Suppressor macrophage treated with lipopolysaccharide for 1 hour (primary cell): ENCODE data around the gene ELL2.
"Not testable (repeated sequence)": the region's sequence is repeated elsewhere in the genome, so short reads cannot be mapped to it uniquely, and the experiment has no call there.

Experiments used
- DNase-seq, 3 donors: peaks; one replicate each; pipeline ENCODE4 v3.0.0-alpha.2; 2020 to 2022

ELL2 gene

GRCh38 chr5:95906398-95906797, 55.3 kb downstream of the ELL2 start:
- DNase-seq, result not testable (repeated sequence)

GRCh38 chr5:95904827-95905226, 56.8 kb downstream of the ELL2 start:
- no peak for DNase-seq

GRCh38 chr5:95903838-95904237, 57.8 kb downstream of the ELL2 start:
- no peak for DNase-seq

DNA sequence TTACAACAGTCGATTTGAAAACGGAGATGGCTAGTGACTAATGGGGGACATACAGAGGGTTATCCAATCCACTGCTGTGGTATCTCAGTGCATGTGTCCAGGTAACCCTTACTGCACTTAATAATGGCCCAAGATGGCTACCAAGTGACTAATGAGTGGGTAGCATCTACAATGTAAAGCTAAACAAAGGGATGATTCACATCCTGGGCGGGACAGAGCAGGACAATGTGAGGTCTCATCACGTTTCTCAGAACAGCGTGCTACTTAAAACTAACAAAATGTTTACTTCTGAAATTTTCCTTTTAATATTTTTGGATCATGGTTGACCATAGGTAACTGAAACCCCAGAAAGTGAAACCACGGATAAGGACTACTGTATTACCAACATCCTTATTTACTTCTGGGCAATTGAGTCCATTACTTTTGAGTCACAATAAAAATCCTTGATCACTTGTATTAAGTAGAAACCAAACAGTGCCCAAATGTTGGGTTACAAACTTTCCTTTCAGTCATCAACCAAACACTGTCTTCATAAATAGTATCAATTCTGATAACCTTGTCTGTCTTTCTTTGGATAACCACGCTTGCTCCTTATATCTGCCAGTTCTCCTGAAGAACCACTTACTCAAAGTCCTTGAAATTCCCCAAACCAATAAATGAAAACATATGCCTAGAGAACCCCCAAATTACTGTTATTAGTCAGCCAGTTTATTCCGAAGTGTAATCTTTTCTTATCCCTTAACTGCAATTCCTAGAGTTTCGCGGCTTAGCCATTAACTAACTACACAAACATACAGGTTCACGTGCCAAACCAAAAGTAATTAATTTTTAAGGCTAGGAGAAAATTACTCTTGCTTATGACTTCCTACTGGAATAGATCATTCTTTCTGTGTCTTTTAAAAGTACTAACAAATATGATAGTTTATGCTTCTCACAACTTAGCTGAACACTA, 59.7 kb downstream of the ELL2 start:
- DNase-seq, result peak; percentile 59 to 78 (median 74)

DNA sequence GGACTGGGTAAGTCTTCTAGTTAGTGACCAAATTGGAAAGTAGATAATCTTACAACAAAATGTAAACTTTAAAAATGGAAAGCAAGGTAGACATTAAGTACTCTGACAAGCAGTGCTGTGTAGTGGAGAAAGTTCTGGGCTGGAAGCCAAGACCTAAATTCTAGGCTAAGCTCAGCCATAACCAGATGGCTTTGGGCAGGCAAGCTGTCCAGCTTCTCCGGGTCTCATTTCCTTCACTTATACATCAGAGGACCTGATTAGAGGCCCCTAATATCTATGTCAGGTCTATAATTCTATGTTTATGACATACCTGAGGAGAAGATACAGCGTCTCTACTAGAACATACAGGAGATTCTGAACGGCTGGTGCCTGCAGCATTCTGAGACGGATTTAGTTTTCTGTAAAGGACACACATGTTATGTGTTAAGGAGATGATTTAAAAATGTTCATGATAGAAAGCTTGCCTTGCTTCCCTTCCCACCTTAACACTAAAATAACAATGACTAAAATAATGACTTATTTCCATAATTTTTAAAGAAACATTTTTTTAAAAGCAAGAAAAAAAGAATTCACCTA, 61.2 kb downstream of the ELL2 start:
- DNase-seq, result no peak

- no peak for DNase-seq
Measured at GRCh38 chr5:95899829-95900228, 61.8 kb downstream of the ELL2 start.

GRCh38 chr5:95899006-95899405, 62.6 kb downstream of the ELL2 start:
- DNase-seq, result no peak

GRCh38 chr5:95895771-95896170, 65.9 kb downstream of the ELL2 start:
- DNase-seq, result no peak

DNA sequence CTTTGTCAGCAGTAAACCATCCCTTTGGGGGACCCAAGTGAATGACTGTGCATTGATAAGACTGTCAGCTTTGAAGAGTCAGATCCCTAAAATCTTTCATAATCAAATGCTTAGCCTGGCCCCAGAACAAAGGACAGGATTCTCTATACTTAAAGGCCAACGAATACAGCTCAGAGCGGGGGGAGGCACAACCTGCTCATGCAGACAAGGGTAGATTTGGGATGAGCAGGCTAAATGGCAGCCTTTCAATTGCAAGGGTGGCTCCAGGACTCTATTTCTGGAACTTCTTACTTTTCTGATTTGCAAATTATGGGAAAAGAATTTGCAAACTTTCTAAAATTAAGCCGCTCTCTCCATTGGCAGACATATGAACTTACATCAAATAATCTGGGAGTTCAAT, 66.4 kb downstream of the ELL2 start:
- no peak for DNase-seq

DNA sequence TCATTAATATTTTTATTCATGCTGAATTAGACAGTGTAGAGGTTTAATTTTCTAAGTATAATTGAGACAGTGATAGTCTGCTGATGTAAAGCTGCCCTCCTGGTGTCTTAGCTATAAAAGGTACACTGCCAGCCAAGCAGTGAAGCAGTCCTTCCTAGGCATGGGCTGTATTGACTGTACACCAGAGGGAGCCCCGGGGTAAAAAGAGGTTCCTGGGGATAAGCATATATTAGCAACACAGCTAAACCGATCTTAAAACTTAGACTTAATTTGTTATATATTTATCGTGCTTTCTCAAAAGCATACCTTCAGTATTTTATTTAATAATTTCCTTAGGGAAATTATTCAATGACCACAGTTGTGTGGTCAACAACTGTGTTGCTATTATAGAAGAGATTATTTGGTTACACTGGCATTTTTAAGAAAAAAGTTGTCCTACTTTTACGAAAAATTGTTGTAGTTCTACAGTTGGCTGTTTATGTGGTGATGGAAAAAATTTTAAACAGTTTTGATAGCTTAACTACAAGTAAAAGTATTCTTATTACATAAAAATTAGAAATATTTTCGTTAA, 68.8 kb downstream of the ELL2 start:
- peak; percentile 52 to 58 (median 53) for DNase-seq

DNA sequence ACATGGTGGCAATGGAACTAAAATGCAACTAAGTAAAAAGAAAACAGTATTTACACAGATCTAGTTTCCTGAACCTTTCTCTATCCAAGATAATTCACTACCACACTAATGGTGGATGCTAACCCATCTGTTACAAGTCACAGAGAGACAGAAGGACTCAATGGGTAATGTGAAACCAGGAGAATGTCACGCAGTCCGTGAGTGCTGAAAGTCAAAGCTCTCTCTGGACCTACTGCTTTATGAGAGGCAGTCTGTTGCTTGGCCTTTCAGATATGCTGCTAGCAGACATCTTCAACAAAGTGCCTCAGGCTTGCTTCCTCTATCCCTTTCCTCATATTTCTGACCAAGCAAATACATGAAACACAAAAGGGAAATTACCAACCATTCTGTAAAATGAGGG, 70.2 kb downstream of the ELL2 start:
- no peak for DNase-seq

GRCh38 chr5:95889076-95889475, 72.6 kb downstream of the ELL2 start:
- no peak for DNase-seq

DNA sequence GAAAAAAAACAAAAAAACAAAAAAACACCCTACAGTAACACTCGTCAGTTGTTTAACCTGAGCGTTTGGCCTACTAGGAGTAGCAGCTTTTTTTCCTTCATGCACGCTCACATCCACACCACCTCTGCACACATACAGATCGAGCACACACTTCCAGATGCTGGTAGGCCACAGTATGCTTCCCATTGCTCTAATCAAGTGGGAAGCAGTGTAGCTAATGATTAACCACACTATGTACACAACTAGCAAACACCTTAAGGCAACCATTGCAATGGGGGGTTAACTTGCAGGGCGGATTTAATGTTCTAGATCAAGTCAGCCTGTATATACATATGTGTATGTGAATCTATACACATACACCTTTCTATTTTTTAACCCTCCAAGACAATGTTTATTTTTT, 73.7 kb downstream of the ELL2 start:
- no peak for DNase-seq

DNA sequence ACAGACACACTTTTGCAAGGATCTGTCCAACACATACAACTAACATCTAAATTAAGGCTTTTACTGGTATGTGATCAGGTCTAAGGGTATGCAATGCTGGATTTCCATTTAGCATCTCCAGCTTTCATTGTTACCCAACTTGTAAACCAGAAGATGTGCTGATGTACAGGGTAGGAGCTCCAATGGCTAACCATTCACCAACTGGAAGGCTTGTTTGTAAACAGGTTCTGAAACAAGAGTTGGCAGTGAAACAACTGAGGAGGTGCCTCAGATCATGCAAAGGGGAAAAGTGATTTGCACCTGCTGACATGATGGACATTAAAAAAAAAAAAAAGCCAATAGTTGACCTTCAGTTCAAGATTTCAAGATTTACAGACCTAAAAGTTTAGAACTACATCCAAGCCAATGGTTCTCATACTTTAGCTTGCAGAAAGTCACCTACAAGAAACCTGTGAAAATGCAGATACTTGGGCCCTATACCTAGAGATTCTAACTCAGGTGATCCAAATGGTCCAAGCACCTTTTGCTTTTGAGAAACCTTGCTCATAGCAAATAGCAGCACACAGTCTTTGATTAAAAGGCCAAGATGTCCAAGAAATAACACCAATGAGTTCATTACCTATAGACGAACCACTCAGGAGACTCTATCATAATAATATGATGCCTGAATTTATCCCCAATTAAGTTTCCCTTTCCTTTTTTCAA, 75.2 kb downstream of the ELL2 start:
- DNase-seq, result no peak

GRCh38 chr5:95884511-95884910, 77.1 kb downstream of the ELL2 start:
- no peak for DNase-seq

- DNase-seq, result peak; percentile 58 to 76 (median 61)
Measured at GRCh38 chr5:95884017-95884325, 77.7 kb downstream of the ELL2 start.

- DNase-seq, result no peak
Measured at GRCh38 chr5:95883185-95884016, 78.2 kb downstream of the ELL2 start.

GRCh38 chr5:95881833-95882232, 79.8 kb downstream of the ELL2 start:
- no peak for DNase-seq

DNA sequence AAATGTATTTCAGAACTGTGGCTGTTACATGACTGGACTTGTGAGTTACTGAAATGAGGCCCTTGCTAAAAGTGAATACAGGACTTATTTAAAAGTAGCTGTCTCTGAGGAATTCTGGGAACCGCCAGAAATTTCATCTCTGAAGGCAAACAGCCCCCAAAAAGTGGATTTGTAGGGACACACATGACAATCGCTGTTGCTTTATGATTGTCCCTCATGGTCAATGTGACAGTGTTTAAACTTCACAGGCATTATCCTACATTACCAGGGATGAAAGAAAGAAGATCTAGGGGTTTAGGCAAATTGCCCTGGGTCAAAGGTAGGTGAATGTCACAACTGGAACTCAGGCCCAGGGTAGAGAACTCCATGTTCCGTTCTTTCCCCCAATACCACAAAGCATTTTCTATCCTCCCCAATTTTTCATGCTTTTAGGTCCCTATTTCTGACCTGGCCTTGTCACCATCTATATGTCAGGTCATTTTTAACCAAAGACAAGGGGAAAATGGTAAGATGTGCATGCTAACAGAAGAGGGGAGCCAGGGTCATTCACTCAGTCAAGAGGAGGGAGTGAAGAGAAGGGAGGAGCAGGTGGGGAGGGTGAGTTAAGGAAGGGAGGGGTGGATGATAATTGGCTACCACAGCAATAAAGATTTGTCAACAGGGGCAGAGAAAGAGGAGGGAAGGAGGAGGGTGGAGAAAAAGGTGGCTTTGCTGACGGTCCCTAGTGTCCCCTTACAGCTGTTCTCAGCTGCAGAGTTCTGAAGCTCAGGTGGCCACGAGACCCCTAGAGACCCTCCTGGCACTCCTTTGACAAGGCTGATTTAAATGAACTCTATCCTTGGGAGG, 81.3 kb downstream of the ELL2 start:
- no peak for DNase-seq

- DNase-seq, result no peak
Measured at GRCh38 chr5:95879661-95880060, 82.0 kb downstream of the ELL2 start.

GRCh38 chr5:95878417-95879323, 83.0 kb downstream of the ELL2 start:
- no peak for DNase-seq
